DMS79 treated with DMSO at 0.1 percent for 48 hours (cell line): ENCODE measurements around the gene ARHGEF40.

Experiments used
- DNase-seq: peaks from one replicate; lab custom pipeline; 2025; lab: John Stamatoyannopoulos, UW

Gene ARHGEF40

GRCh38 chr14:21098076-21098891 lies 28.2 kb downstream of the ARHGEF40 start, which contains the start of gene ZNF219:
ZNF219 (minus strand) TSS chr14:21098655; CDS start chr14:21093591, 5,064 bp downstream.
- no peak for DNase-seq

- DNase-seq = peak; percentile 72
Observed at GRCh38 chr14:21098892-21099595, 28.9 kb downstream of the ARHGEF40 start.

GRCh38 chr14:21099596-21099985 lies 29.5 kb downstream of the ARHGEF40 start:
- DNase-seq = no peak

GRCh38 chr14:21100931-21101330 lies 30.8 kb downstream of the ARHGEF40 start, which contains the start of gene TMEM253:
TMEM253 (plus strand) TSS chr14:21101066; CDS start chr14:21101344, 278 bp downstream.
- no peak for DNase-seq

GRCh38 chr14:21101802-21102413 lies 31.8 kb downstream of the ARHGEF40 start:
- no peak for DNase-seq

GRCh38 chr14:21102521-21103410 lies 32.7 kb downstream of the ARHGEF40 start:
- peak; percentile 34 for DNase-seq

- DNase-seq = no peak
Observed at GRCh38 chr14:21103411-21103709, 33.3 kb downstream of the ARHGEF40 start.

GRCh38 chr14:21103710-21104447 lies 33.8 kb downstream of the ARHGEF40 start:
- DNase-seq = peak; percentile 99

GRCh38 chr14:21104448-21105060 lies 34.5 kb downstream of the ARHGEF40 start:
- peak; percentile 96 for DNase-seq

- no peak for DNase-seq
Observed at GRCh38 chr14:21105095-21105494, 35.0 kb downstream of the ARHGEF40 start.

- no peak for DNase-seq
Observed at GRCh38 chr14:21106176-21106497, 36.0 kb downstream of the ARHGEF40 start.

- DNase-seq = peak; percentile 93
Observed at GRCh38 chr14:21106498-21107282, 36.6 kb downstream of the ARHGEF40 start.

- DNase-seq = no peak
Observed at GRCh38 chr14:21107283-21107800, 37.2 kb downstream of the ARHGEF40 start.

- DNase-seq = no peak
Observed at GRCh38 chr14:21108791-21109190, 38.7 kb downstream of the ARHGEF40 start.

- no peak for DNase-seq
Observed at GRCh38 chr14:21109377-21110138, 39.5 kb downstream of the ARHGEF40 start.

GRCh38 chr14:21112255-21112654 lies 42.2 kb downstream of the ARHGEF40 start:
- no peak for DNase-seq

- no peak for DNase-seq
Observed at GRCh38 chr14:21113369-21113768, 43.3 kb downstream of the ARHGEF40 start.

- DNase-seq = no peak
Observed at GRCh38 chr14:21118933-21119332, 48.8 kb downstream of the ARHGEF40 start.

GRCh38 chr14:21120686-21121085 lies 50.6 kb downstream of the ARHGEF40 start:
- no peak for DNase-seq
